K562 (cell line): ENCODE results near the gene DPEP3. TPM values are rescaled to one million over a fixed set of nuclear protein-coding genes. Genes with fewer than 3 reads are reported as not detected.

Experiments used
- ATAC-seq: fragments of 200-7000 bp; cut with Tn5 transposase; 3 replicates; pipeline ENCODE4 v1.9.1; 2020; ENCODE audit warnings: moderate library complexity
- BruUV-seq: library from RNA; stranded (reverse); fragments of 400-500 nt; replicated peaks from 2 replicates; lab custom pipeline; 2021; lab: Mats Ljungman, UMichigan
- CTCF ChIA-PET: fragments of 300-600 bp; formaldehyde crosslinking; extraction: SDS; loops from one replicate; lab custom pipeline; 2021; ENCODE audit warnings: low intra/inter-chr PET ratio; lab: Yijun Ruan, JAX
- POLR2A ChIA-PET: fragments of 300-600, 350-650 bp; sonication (Branson Sonifier 250); formaldehyde crosslinking; extraction: SDS; loops from one replicate; lab custom pipeline; 2021; ENCODE audit warnings: antibody characterized with exemption, inconsistent platforms; lab: Yijun Ruan, JAX
- DNase-seq, 4 experiments: peaks; one replicate each; pipeline versions ENCODE4 v3.0.0 to v3.0.0-alpha.2; 2011 to 2018; ENCODE audit warnings: low spot score in 3 of 4, mixed read lengths in 3 of 4; ENCODE audit errors: extremely low read depth in 1 of 4
- FAIRE-seq: peaks from 2 replicates; lab custom pipeline; 2011; peaks lifted over from hg19 to GRCh38; lab: Jason Lieb, UNC
- H2AFZ ChIP-seq: 2 replicates; pipeline ENCODE4 v1.6.0; 2011; ENCODE audit warnings: low read depth, low read length, control low read depth, inconsistent platforms
- H3K27ac ChIP-seq: fragments of 200-600 bp; 3 replicates; pipeline ENCODE4 v1.8.0; 2011; ENCODE audit warnings: low read depth, mild to moderate bottlenecking, control low read depth, inconsistent platforms, low read length, moderate library complexity, mixed read lengths; ENCODE audit errors: extremely low read depth
- H3K27me3 ChIP-seq, 2 experiments: fragments of 300-600 bp in 1 of 2; 2 replicates in 1 of 2; 3 replicates in 1 of 2; pipeline versions ENCODE4 v1.6.0 to v1.8.0; 2011; ENCODE audit warnings: inconsistent platforms in 2 of 2, low read length in 2 of 2, mild to moderate bottlenecking in 1 of 2, mixed read lengths in 1 of 2, moderate library complexity in 1 of 2; ENCODE audit not compliant: control insufficient read depth in 2 of 2, insufficient read depth in 2 of 2
- H3K36me3 ChIP-seq: fragments of 300-600 bp; 3 replicates; pipeline ENCODE4 v1.8.0; 2011; ENCODE audit warnings: mild to moderate bottlenecking, low read length, inconsistent platforms; ENCODE audit not compliant: control insufficient read depth, insufficient read depth
- H3K4me1 ChIP-seq, 2 experiments: fragments of 200-600 bp in 1 of 2; replicated peaks in 1 of 2; 2 replicates in 1 of 2; 3 replicates in 1 of 2; pipeline versions ENCODE4 v1.5.1 to v1.8.0; 2011; ENCODE audit warnings: inconsistent platforms in 2 of 2, low read length in 2 of 2, mild to moderate bottlenecking in 1 of 2, mixed read lengths in 1 of 2, moderate library complexity in 1 of 2; ENCODE audit not compliant: control insufficient read depth in 2 of 2, insufficient read depth in 2 of 2
- H3K4me2 ChIP-seq: 2 replicates; pipeline ENCODE4 v1.6.1; 2011; ENCODE audit warnings: low read length, control low read depth, inconsistent platforms, mixed read lengths; ENCODE audit not compliant: insufficient read depth
- H3K4me3 ChIP-seq: fragments of 200-600 bp; sonication (generic), shearing (Covaris generic); 2 replicates; pipeline ENCODE4 v1.5.1; 2016; ENCODE audit warnings: control low read depth, inconsistent platforms
- H3K79me2 ChIP-seq: fragments of 200-600 bp; 3 replicates; pipeline ENCODE4 v1.8.0; 2011; ENCODE audit warnings: low read length, inconsistent platforms; ENCODE audit not compliant: control insufficient read depth, insufficient read depth
- H3K9ac ChIP-seq, 2 experiments: 2 replicates each; pipeline versions ENCODE4 v1.6.0 to v1.6.1; 2011; ENCODE audit warnings: low read depth in 2 of 2, low read length in 2 of 2, control low read depth in 1 of 2, inconsistent platforms in 1 of 2, mild to moderate bottlenecking in 1 of 2, mixed read lengths in 1 of 2; ENCODE audit not compliant: insufficient read depth in 1 of 2
- H3K9me1 ChIP-seq: one replicate; pipeline ENCODE4 v1.6.0; 2011; ENCODE audit warnings: inconsistent platforms, mild to moderate bottlenecking, low read length, moderate library complexity; ENCODE audit not compliant: control insufficient read depth, insufficient read depth
- H3K9me3 ChIP-seq: replicated peaks from 2 replicates; pipeline ENCODE4 v1.5.1; 2011; ENCODE audit warnings: low read depth, low read length, inconsistent platforms; ENCODE audit not compliant: control insufficient read depth, insufficient read depth
- H4K20me1 ChIP-seq: replicated peaks from 2 replicates; pipeline ENCODE4 v1.6.1; 2011; ENCODE audit warnings: low read length, inconsistent platforms, mixed read lengths; ENCODE audit not compliant: control insufficient read depth, insufficient read depth
- BCOR ChIP-seq: fragments of 450-650 bp; IDR thresholded peaks from 2 replicates; pipeline ENCODE4 v1.6.1; 2016
- CC2D1A ChIP-seq: fragments of 450-650 bp; IDR thresholded peaks from 2 replicates; pipeline ENCODE4 v1.6.1; 2017; ENCODE audit warnings: mild to moderate bottlenecking
- CTBP1 ChIP-seq: fragments of 450-650 bp; IDR thresholded peaks from 2 replicates; pipeline ENCODE4 v1.6.1; 2016; ENCODE audit warnings: borderline replicate concordance
- CTCF ChIP-seq, 3 experiments: IDR thresholded peaks in 2 of 3; conservative IDR thresholded peaks in 1 of 3; 2 replicates each; pipeline ENCODE4 v1.5.1; 2011 to 2012; ENCODE audit warnings: low read length in 3 of 3, mild to moderate bottlenecking in 3 of 3, control low read depth in 2 of 3, improper control_type of control experiment in 1 of 3, inconsistent platforms in 1 of 3, low read depth in 1 of 3, mixed read lengths in 1 of 3, moderate library complexity in 1 of 3; ENCODE audit not compliant: insufficient read depth in 2 of 3
- HMBOX1 ChIP-seq: sonication (generic); IDR thresholded peaks from 2 replicates; pipeline ENCODE4 v1.6.1; 2016
- MAZ ChIP-seq, 2 experiments: fragments of 450-650 bp in 1 of 2; sonication (generic) in 1 of 2; formaldehyde crosslinking; IDR thresholded peaks in 1 of 2; conservative IDR thresholded peaks in 1 of 2; 2 replicates each; pipeline versions ENCODE4 v1.4.0 to v1.5.0; 2020; ENCODE audit warnings: mild to moderate bottlenecking in 1 of 2, missing genetic modification reagents in 1 of 2
- RAD21 ChIP-seq, 2 experiments: fragments of 250-450 bp in 1 of 2; fragments of 450-650 bp in 1 of 2; sonication (Bioruptor Pico) in 1 of 2; formaldehyde crosslinking in 1 of 2; IDR thresholded peaks in 1 of 2; conservative IDR thresholded peaks in 1 of 2; 2 replicates each; pipeline versions ENCODE4 v1.4.0 to v1.8.0; 2020 to 2022; ENCODE audit warnings: mild to moderate bottlenecking in 2 of 2, moderate library complexity in 1 of 2
- RUNX1 ChIP-seq: sonication (generic); IDR thresholded peaks from 2 replicates; pipeline ENCODE4 v1.6.1; 2016; ENCODE audit warnings: antibody characterized with exemption, low read depth
- SMC3 ChIP-seq: conservative IDR thresholded peaks from 2 replicates; pipeline ENCODE4 v1.6.1; 2011; ENCODE audit warnings: low read depth, low read length, improper control_type of control experiment; ENCODE audit not compliant: insufficient read depth
- TFAP4 ChIP-seq: sonication (generic); formaldehyde crosslinking; IDR thresholded peaks from 2 replicates; pipeline ENCODE4 v1.8.0; 2022; ENCODE audit warnings: missing genetic modification reagents, mild to moderate bottlenecking, moderate library complexity, borderline replicate concordance
- XRCC5 ChIP-seq: fragments of 200-400 bp; formaldehyde crosslinking; IDR thresholded peaks from 2 replicates; pipeline ENCODE4 v1.6.1; 2017; ENCODE audit warnings: low read depth, mild to moderate bottlenecking, low read length
- YY1 ChIP-seq, 3 experiments: IDR thresholded peaks; 2 replicates each; pipeline ENCODE4 v1.6.1; 2011; ENCODE audit warnings: low read length in 2 of 3, mild to moderate bottlenecking in 2 of 3, moderate library complexity in 2 of 3, borderline replicate concordance in 1 of 3, control low read depth in 1 of 3, low read depth in 1 of 3; ENCODE audit not compliant: insufficient read depth in 3 of 3, insufficient replicate concordance in 2 of 3, control insufficient read depth in 1 of 3, insufficient read length in 1 of 3; ENCODE audit errors: extremely low read depth in 1 of 3
- ZFP36 ChIP-seq: fragments of 150-350 bp; IDR thresholded peaks from 2 replicates; pipeline ENCODE4 v1.6.1; 2018; ENCODE audit warnings: low read length, low read depth; ENCODE audit not compliant: partially characterized antibody
- ZSCAN32 ChIP-seq: fragments of 450-650 bp; formaldehyde crosslinking; IDR thresholded peaks from 2 replicates; pipeline ENCODE4 v1.4.0; 2020; ENCODE audit warnings: mild to moderate bottlenecking, moderate library complexity
- WGBS: fragments of 100-300 bp; shearing (Covaris generic); methylation state at CpG from one replicate; pipeline ENCODE4 v1.1.6; 2016; ENCODE audit warnings: low coverage, mixed read lengths; ENCODE audit not compliant: insufficient coverage; ENCODE audit errors: missing lambda C conversion rate; 5-methylcytosine and 5-hydroxymethylcytosine counted together
- in situ Hi-C: fragments of 300-500 bp; cut with MboI; formaldehyde crosslinking; loops from 4 replicates; pipeline ENCODE4 v1.15.0; 2018; ENCODE audit warnings: inconsistent platforms, mixed read lengths
- intact Hi-C: fragments of 100-400 bp; cut with micrococcal nuclease; formaldehyde crosslinking; loops from 2 replicates; pipeline ENCODE4 v1.14.2; 2022
- polyA plus RNA-seq, 8 experiments: library from polyadenylated mRNA; depleted of rRNA in 4 of 8; stranded (reverse) in 5 of 8; unstranded in 3 of 8; fragments of >200 nt; fragmentation: Nextera tagmentation in 2 of 8; fragmentation: Illumina TruSeq in 1 of 8; extraction: Ambion mirVana in 2 of 8; extraction: Trizol in 1 of 8; gene quantifications; 2 replicates each; pipeline versions ENCODE4 v1.2.1 to v1.2.3, GENCODE V29; 2011 to 2014; ENCODE audit warnings: inconsistent platforms in 1 of 8, missing spikeins in 1 of 8
- total RNA-seq, 7 experiments: library from RNA; depleted of rRNA in 6 of 7; stranded (reverse); fragments of >200 nt in 6 of 7; fragmentation: Illumina TruSeq in 2 of 7; extraction: Trizol in 2 of 7; gene quantifications; 2 replicates each; pipeline versions ENCODE4 v1.2.1 to v1.2.3, GENCODE V29; 2011 to 2021; ENCODE audit warnings: low replicate concordance in 1 of 7

DPEP3 gene
- total and polyA plus RNA-seq, 9 of the 15 experiments (the other 6 are each of a cell fraction or from before 2014, with no cell fraction given) = not detected

GRCh38 chr16:67942200-67942509 is 38.1 kb downstream of the DPEP3 start:
- BruUV-seq = no TSS peak

More at GRCh38 chr16:67942200-67942509, 38.1 kb downstream of the DPEP3 start:
- ATAC-seq (peak; percentile 88), DNase-seq (peak; percentile 50 to 71 (median 68)), FAIRE-seq (peak; percentile 93)
- 71% methylated on average over 6 of the region's 6 CpGs for WGBS
- Histone ChIP-seq H3K36me3 (peaks cover 65% of the 10 kb centered on the region; the same call in 2 of the 3 replicates), H3K9me3 (no peaks in the 10 kb centered on the region; the same call in 1 of the 2 replicates), H3K27me3 (no peaks in the 10 kb centered on the region), H2AFZ (no peak overlapping the region), H3K9me1 (no peaks in the 10 kb centered on the region), H3K4me2 (no peak overlapping the region), H3K79me2 (peaks cover 4% of the 10 kb centered on the region), H3K27ac (no peak overlapping the region), H3K9ac (peak overlapping the region in 1 of 2 experiments; percentile 63; a peak in 1 of 4 replicates), H3K4me1 (peaks cover 12 to 69% of the 10 kb centered on the region in 2 experiments), H3K4me3 (no peak overlapping the region), H4K20me1 (peaks cover 16% of the 10 kb centered on the region; the same call in 1 of the 2 replicates)
- ChIA-PET POLR2A (interaction anchor here (0.6 to 1.2 kb wide), 6 partner anchors 8 to 286 kb away, joined by 3 to 8 read pairs (median 3); partner anchors contain the start of gene CTRL), CTCF (interaction anchor here (1.4 kb wide), 1 partner anchor 126 kb away, joined by 6 read pairs; no protein-coding TSS in a partner anchor)
- peak; percentile 78 to 88 (median 86) for TF ChIP-seq CTCF (IDR thresholded peaks at IDR 0.05 in 2 of 3, conservative IDR thresholded peaks at IDR 0.05 in 1 of 3; ENCODE audit: insufficient read depth in 2 of 3, low read depth in 1 of 3, low read length in 3 of 3)
- peak; percentile 27; the same call in 1 of the 2 replicates for TF ChIP-seq TFAP4 (CRISPR knock-in tag)
- 0 out of 2 replicates have a peak, but pooled peaks have one; percentile 62 for TF ChIP-seq ZSCAN32 (CRISPR knock-in tag)
- no peak for TF ChIP-seq BCOR
- TF ChIP-seq MAZ (CRISPR knock-in tag; conservative IDR thresholded peaks at IDR 0.05 in 1 of 2, IDR thresholded peaks at IDR 0.05 in 1 of 2) = 0 out of 4 replicates have a peak, but pooled peaks of 1 of the 2 experiments have one; percentile 22
- peak; percentile 15 to 60; a peak in 3 of 4 replicates for TF ChIP-seq RAD21 (CRISPR knock-in tag; conservative IDR thresholded peaks at IDR 0.05 in 1 of 2, IDR thresholded peaks at IDR 0.05 in 1 of 2)
- TF ChIP-seq SMC3 = peak; percentile 35; the same call in 1 of the 2 replicates
- TF ChIP-seq YY1 (IDR thresholded peaks at IDR 0.05; ENCODE audit: borderline replicate concordance in 1 of 3, control insufficient read depth in 1 of 3, extremely low read depth in 1 of 3, insufficient read depth in 3 of 3, insufficient read length in 1 of 3, insufficient replicate concordance in 2 of 3, low read depth in 1 of 3, low read length in 2 of 3) = peak in 1 of 3 experiments; percentile 24
- TF ChIP-seq RUNX1 = no peak
- no peak for TF ChIP-seq HMBOX1
- peak; percentile 19 for TF ChIP-seq ZFP36
- peak; percentile 44; the same call in 1 of the 2 replicates for TF ChIP-seq CTBP1
- peak; percentile 39; the same call in 1 of the 2 replicates for TF ChIP-seq XRCC5
- 0 out of 2 replicates have a peak, but pooled peaks have one; percentile 43 for TF ChIP-seq CC2D1A
- in situ Hi-C loops = no loop called here
- intact Hi-C loops = no loop called here
